ENCODE data around the gene LIN7A. TPM values are rescaled to one million over a fixed set of nuclear protein-coding genes. Genes with fewer than 3 reads are reported as not detected.
"Not testable (repeated sequence)": the region's sequence is repeated elsewhere in the genome, so short reads cannot be mapped to it uniquely, and the experiment has no call there.

The LIN7A gene
- polyA plus RNA-seq, 1 donor from 2014 or later = not detected

DNA sequence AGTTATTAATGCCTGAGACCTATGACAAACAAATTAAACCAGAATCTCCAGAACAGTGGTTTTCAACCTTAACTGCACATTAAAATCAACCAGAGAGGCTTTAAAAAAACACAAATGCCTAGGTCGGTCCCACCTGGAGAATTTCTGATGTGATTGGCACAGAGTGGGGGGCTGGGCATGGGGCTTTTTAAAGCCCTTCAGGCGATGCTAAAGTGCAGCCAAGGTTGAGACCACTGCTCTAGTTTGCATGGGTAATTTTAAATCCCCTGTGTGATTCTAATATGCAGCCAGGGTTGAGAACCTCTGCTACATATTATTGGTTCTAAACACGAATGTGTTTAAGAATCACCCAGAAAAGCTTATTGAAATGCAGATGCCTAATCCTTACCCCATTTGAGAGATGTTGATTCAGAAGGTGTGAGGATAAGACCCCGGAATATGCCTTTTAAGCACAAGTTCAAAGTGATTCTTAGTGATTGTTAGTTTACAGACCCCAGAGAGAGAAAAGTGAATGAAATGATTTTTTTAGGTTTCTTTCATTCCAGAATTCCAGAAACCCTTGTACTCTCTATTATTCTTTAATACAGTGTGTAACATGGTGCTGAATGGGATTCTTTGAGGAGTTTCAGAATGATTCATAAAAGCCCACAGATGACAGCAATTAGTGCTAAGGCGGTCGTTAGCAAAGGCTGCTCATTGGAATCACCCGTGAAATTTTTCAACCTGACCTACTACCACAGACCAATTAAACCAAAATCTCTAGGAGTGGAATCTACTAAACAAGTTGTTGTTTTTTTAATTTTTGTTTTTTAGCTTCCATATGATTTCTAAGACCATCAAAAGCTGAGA is 44.9 kb downstream of the LIN7A start:
- Mint-ChIP-seq H3K36me3 (no peaks in the 10 kb centered on the region), H3K4me1 (no peaks in the 10 kb centered on the region), H3K27me3 (no peaks in the 10 kb centered on the region), H3K9me3 (peaks cover 5 to 6% (median 5%) of the 10 kb centered on the region in 3 donors), H3K4me3 (no peak overlapping the region), H3K27ac (no peak overlapping the region)

DNA sequence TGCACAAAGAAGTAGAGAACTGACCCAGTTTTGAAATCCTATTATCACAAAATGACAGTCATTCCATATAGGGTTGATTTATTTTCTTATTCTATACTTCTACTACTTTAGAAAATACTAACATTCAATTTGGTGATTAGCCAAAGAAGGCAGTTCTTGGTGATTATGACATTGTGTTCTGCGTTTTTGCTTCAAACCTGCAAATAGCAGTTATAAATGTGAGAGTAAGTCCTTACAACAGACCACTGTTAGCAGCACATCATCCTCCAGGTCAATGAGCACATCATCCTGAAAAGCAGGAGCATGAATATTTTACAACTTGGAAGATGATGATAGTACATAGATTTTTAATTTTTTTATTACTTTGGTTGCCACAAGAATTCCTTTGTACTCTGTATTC is 53.1 kb downstream of the LIN7A start:
- Mint-ChIP-seq H3K9me3 (peaks cover 1 to 4% (median 2%) of the 10 kb centered on the region in 3 donors), H3K4me3 (no peak overlapping the region), H3K4me1 (no peaks in the 10 kb centered on the region), H3K27ac (no peak overlapping the region), H3K36me3 (no peaks in the 10 kb centered on the region), H3K27me3 (no peaks in the 10 kb centered on the region)

DNA sequence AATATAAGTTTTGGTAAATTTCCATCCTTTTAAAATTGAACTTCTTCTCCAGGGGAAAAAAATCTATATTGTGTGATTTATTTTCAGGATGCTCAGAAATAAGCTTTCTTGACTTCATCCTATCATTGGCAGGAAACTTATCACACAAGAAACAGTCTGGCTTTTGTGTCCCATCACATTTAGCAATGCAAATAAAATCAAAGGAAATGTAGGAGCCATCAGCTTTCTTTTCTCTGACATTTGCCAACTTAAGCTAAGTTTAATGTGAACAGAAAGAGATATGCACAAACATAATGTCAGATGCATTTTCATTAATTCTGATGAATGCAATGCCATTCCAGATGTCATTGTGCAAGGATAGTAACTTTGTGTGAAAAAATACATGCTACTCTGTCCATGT is 56.6 kb downstream of the LIN7A start:
- peaks cover 2 to 6% (median 2%) of the 10 kb centered on the region in 3 donors for H3K9me3 Mint-ChIP-seq

DNA sequence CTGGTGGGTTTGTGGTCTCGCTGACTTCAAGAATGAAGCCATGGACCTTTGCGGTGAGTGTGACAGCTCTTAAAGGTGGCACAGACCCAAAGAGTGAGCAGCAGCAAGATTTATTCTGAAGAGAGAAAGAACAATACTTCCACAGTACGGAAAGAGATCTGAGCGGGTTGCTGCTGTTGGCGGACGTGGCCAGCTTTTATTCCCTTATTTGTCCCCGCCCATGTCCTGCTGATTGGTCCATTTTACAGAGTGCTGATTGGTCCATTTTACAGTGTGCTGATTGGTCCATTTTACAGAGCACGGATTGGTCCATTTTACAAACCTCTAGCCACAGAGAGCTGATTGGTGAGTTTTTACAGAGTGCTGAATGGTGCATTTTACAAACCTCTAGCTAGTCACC is 59.3 kb downstream of the LIN7A start:
- not testable (repeated sequence) for H3K9me3 Mint-ChIP-seq, H3K4me3 Mint-ChIP-seq

More for the DNA sequence above, 56.6 kb downstream of the LIN7A start:
- H3K27me3 Mint-ChIP-seq = no peaks in the 10 kb centered on the region
- no peaks in the 10 kb centered on the region for H3K36me3 Mint-ChIP-seq
- H3K4me3 Mint-ChIP-seq = no peak overlapping the region
- no peak overlapping the region for H3K27ac Mint-ChIP-seq
- H3K4me1 Mint-ChIP-seq = peaks cover 0 to 1% (median 0%) of the 10 kb centered on the region in 3 donors

DNA sequence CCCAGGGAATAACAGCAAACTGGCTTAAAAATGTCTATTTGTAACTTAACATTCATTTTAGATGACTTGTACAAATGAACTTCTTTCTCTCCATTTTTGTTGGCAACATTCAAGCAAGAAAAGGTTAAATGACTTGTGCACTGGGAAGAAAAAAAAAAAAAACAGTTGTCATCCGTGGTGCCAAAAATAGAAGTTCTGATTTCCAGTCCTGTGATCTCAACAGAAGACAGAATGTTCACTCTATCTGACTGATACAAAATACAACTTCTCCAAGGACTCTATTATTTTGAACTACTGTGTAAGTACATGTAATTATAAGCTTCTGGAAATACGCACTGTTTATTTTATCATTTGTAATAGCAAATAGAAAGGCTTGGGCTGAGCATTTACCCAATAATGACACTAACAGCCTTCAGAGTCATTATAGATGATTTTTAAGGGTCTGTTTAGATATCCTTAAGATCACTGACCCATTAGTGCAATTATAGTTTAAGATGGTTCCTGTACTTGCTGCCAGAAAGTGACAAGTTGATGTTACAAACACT is 59.9 kb downstream of the LIN7A start:
- Mint-ChIP-seq H3K4me1 (peaks cover 0 to 1% (median 0%) of the 10 kb centered on the region in 3 donors), H3K27me3 (no peaks in the 10 kb centered on the region), H3K27ac (no peak overlapping the region), H3K9me3 (peaks cover 2 to 6% (median 2%) of the 10 kb centered on the region in 3 donors), H3K4me3 (no peak overlapping the region), H3K36me3 (no peaks in the 10 kb centered on the region)

More for the DNA sequence above, 59.3 kb downstream of the LIN7A start:
- H3K36me3 Mint-ChIP-seq, H3K27ac Mint-ChIP-seq, H3K27me3 Mint-ChIP-seq, H3K4me1 Mint-ChIP-seq: not testable (repeated sequence)

DNA sequence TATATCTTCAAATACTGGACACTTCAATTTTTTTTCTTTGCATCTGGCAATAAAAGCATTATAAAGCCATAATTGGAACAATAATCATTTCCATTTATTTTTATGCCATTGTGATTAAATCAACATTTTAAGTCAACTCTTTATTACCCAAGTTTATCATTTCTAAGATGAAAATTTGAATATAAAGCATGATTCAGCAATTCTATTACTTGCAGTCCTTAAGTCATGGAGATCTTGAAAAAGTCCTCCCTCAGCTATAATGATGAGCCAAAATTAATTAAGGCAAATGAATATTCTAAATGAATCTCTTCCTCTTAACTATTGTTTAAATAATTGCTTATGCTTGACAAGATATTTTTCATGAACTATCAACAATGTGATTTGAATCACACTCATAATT is 65.7 kb downstream of the LIN7A start:
- Mint-ChIP-seq H3K9me3 (peaks cover 0 to 3% (median 2%) of the 10 kb centered on the region in 3 donors), H3K27ac (no peak overlapping the region), H3K4me1 (peaks cover 0 to under 1% (median 0%) of the 10 kb centered on the region in 3 donors)

DNA sequence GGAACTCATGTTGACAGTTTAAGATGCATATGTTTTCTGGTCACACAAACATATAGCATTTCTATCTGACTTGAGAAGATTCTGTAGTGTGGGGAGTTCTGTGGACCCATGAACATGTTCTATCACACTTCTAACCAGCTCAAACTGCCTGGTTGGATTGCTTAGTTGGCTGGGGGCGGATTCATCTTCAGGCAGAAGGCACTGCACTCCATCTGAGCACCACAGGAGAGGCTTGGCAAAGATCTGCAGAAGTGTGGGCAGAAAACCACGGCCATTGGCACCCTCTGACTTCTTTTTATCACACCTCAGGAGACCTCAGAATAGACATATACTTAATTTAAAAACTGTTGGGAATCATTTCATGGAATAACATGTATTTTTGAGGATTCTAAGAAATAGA is 68.5 kb downstream of the LIN7A start:
- peaks cover 0 to 6% (median 1%) of the 10 kb centered on the region in 3 donors for H3K9me3 Mint-ChIP-seq
- H3K27ac Mint-ChIP-seq = no peak overlapping the region
- no peaks in the 10 kb centered on the region for H3K36me3 Mint-ChIP-seq
- no peaks in the 10 kb centered on the region for H3K27me3 Mint-ChIP-seq
- H3K4me1 Mint-ChIP-seq = no peaks in the 10 kb centered on the region
- no peak overlapping the region for H3K4me3 Mint-ChIP-seq

More for the DNA sequence above, 65.7 kb downstream of the LIN7A start:
- Mint-ChIP-seq H3K4me3 (no peak overlapping the region), H3K27me3 (no peaks in the 10 kb centered on the region), H3K36me3 (no peaks in the 10 kb centered on the region)

DNA sequence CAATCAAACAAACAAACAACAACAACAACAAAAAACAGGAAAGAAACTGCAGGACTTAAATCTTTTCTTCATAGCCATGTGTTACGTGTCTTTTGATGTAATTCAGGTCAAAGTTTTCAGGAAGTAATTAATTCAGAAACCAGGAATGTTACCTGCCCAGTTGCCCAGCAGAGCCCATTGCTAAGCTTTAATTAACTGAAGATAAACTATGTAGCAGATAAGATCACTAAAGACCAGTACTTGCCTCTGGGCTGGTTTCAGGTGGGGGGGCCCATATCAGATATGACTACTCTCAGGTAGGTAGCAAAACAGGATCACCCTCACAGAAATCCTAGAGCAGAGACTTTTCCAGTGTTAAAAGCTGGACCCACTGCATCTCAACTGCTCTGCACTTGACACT is 69.2 kb downstream of the LIN7A start:
- Mint-ChIP-seq H3K4me1 (no peaks in the 10 kb centered on the region), H3K36me3 (no peaks in the 10 kb centered on the region), H3K4me3 (no peak overlapping the region), H3K9me3 (peaks cover 0 to 6% (median 0%) of the 10 kb centered on the region in 3 donors), H3K27ac (no peak overlapping the region), H3K27me3 (no peaks in the 10 kb centered on the region)

DNA sequence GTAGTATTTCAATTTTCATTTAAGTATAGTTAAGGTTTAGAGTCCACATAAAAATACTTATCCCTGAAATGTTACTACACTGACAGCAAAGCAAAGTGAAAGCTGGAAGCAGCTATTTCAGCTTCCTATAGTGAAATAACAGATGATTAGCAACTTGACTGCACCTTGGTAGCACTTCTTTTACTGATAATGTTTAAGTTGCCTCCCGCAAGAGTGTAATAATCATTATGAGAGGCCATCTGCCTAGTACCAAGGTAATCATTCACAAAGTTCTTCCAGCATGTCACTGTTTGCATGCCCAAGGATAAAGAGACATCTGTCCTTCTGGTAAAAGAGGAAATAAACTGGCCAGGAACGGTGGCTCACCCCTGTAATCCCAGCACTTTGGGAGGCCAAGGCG is 69.8 kb downstream of the LIN7A start:
- Mint-ChIP-seq H3K36me3 (no peaks in the 10 kb centered on the region), H3K4me1 (no peaks in the 10 kb centered on the region)

DNA sequence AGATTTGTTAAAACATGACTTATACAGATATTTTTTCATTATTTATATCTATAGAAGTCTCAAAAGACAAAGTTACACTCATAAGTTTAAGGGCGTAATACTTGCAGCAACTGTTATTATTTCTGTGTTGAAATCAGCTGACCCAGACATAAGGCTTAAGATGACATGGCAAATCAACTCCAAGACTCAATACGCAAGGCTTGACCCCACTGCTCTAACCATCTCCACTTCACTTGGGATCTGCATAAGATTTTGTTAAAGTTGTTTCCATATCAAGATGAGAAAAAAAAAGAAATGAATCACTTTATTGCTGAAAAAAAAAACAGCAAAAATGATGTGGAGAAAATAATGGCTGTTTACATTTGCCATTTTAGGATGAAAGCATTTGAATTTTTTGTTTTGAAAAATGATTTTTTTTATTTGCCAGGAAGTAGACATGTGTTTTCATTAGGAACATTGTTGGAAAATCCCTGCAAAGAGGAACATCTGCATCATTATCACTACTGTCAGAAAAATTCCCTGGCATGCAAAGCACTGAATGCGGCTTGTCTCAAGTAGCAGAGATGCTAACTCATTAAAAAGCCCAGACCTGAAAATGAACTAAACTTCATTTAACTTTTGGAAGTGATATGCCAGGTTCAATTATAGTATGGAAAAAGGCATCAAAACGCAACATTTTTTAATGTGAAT is 73.5 kb downstream of the LIN7A start:
- Mint-ChIP-seq H3K27ac (no peak overlapping the region), H3K9me3 (peaks cover 0 to 4% (median 4%) of the 10 kb centered on the region in 3 donors), H3K4me3 (no peak overlapping the region), H3K4me1 (no peaks in the 10 kb centered on the region), H3K27me3 (no peaks in the 10 kb centered on the region), H3K36me3 (no peaks in the 10 kb centered on the region)

More for the DNA sequence above, 69.8 kb downstream of the LIN7A start:
- Mint-ChIP-seq H3K27ac (no peak overlapping the region), H3K4me3 (no peak overlapping the region), H3K9me3 (peaks cover 0 to 6% (median 2%) of the 10 kb centered on the region in 3 donors), H3K27me3 (no peaks in the 10 kb centered on the region)

DNA sequence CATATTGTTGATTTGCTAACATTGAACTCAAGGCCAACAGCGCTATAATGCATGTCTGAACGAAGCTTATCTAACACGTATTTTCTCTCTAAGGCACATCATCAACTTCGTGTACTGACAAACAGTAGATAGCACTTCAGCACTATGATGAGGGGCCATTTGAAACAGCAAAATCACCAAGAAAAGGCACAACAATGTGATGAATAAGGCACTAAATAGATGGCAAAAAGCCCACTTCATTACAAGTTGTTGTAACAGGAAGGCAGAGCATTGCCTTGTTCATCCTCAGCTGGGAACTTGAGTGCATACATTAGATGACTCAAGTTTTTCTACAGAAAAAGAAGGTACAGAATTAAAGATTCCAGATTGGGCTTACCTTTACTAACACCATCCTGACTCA is 75.2 kb downstream of the LIN7A start:
- Mint-ChIP-seq H3K27ac (no peak overlapping the region), H3K27me3 (no peaks in the 10 kb centered on the region), H3K36me3 (no peaks in the 10 kb centered on the region), H3K9me3 (peaks cover 0 to 4% (median 4%) of the 10 kb centered on the region in 3 donors), H3K4me1 (no peaks in the 10 kb centered on the region), H3K4me3 (no peak overlapping the region)

DNA sequence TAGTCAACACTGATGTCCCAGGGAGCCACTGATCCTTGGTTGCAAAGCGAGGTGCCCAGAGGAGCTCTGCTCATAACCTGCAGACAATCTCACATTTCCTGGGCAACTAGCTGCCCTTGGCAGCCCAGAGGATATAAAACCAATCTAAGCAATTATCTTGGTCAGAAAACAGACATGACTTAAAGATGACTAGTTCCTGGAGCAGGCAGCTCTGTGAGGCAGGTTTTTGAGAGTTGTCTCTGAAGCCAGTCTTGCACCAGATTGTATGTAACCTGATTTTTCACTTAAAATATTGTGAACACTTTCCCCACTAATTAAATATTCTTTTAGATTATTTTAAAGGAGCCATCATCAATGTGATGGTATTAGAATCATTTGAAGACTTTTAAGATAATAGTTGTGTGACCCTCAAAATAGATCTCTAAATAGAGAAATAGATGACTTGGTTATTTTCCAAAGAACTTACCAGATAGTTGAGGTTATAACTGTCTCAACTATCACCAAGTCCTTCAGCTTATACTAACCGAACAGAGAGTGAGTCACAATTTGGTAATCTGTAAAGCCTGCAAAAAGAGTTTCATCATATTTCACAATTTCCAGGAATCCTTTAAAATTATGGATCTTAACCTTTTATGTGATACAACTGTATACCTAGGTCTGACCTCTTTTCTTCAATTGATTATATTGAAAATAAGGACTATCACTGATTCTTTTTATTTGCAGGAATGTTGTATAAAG is 75.9 kb downstream of the LIN7A start:
- no peaks in the 10 kb centered on the region for H3K27me3 Mint-ChIP-seq
- no peaks in the 10 kb centered on the region for H3K4me1 Mint-ChIP-seq
- no peaks in the 10 kb centered on the region for H3K36me3 Mint-ChIP-seq
- no peak overlapping the region for H3K27ac Mint-ChIP-seq
- H3K4me3 Mint-ChIP-seq = no peak overlapping the region
- peaks cover 0 to 6% (median 4%) of the 10 kb centered on the region in 3 donors for H3K9me3 Mint-ChIP-seq

DNA sequence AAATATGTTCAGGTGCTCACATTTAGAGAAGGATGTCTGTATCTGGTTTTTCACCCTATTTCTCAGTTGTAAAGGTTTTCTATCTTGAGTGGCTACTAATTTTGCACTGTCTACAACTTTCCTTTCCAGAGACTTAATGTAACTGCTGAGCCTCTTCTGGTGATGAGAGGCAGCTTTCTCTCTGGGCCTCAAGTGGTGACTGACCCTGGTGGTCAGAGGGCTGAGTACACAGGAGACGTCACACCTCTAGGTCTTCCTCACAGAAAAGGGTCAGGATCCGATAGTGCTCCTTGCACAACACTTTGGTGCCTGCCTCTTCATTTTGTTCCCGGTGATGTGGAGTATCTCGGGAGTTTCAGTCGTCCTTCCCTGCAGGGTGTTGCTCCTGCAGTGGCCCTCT is 76.8 kb downstream of the LIN7A start:
- no peak overlapping the region for H3K4me3 Mint-ChIP-seq
- no peaks in the 10 kb centered on the region for H3K36me3 Mint-ChIP-seq
- peaks cover 0 to 7% (median 4%) of the 10 kb centered on the region in 3 donors for H3K9me3 Mint-ChIP-seq
- H3K27me3 Mint-ChIP-seq = no peaks in the 10 kb centered on the region
- no peak overlapping the region for H3K27ac Mint-ChIP-seq
- H3K4me1 Mint-ChIP-seq = no peaks in the 10 kb centered on the region

DNA sequence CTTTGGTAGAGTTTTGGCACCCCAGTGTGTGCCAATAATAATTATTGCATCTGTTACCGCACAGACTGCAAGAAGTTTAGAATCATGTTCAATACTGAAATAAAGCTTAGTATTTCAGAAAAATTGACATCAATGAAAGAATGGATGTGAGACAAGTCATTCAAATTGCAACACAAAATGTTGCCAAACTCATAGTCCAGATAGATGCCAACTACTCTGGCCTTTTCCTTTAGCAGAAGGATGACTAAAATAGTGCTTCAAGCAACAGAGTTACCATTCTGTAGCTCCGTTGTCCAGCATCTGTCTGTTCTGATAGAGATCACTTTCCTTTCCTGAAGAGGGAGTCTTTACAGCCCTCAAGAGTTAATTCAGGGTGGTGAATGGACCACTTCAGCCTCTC is 77.5 kb downstream of the LIN7A start:
- H3K9me3 Mint-ChIP-seq = peaks cover 0 to 4% (median 3%) of the 10 kb centered on the region in 3 donors
- no peak overlapping the region for H3K27ac Mint-ChIP-seq
- no peaks in the 10 kb centered on the region for H3K4me1 Mint-ChIP-seq
- no peaks in the 10 kb centered on the region for H3K27me3 Mint-ChIP-seq
- no peaks in the 10 kb centered on the region for H3K36me3 Mint-ChIP-seq
- H3K4me3 Mint-ChIP-seq = no peak overlapping the region

DNA sequence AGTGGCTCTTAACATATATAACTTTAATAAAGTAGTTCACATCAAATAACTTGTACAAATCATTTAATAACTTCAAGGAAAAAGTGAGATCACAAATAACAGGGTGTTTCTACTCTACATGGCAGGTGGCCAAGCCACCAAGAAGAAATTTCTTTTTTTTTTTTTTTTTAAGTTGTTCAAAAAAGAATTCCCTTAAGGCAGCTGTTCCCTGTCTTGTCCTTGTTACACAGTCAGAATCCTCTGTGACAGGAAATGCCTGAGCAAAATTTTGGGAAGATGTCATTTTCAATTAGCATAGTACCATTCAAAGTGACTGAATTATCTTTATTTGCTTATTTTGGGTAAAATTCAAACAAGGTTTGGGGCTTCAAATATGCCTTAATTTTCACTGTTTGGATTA is 79.4 kb downstream of the LIN7A start:
- Mint-ChIP-seq H3K27ac (no peak overlapping the region), H3K4me1 (no peaks in the 10 kb centered on the region), H3K4me3 (no peak overlapping the region), H3K36me3 (no peaks in the 10 kb centered on the region), H3K27me3 (no peaks in the 10 kb centered on the region), H3K9me3 (peaks cover 0 to 4% (median 3%) of the 10 kb centered on the region in 3 donors)

Data from IgD-negative memory B cell (primary cell).